Heart left ventricle (tissue), 13 donors: ENCODE measurements around the gene ZNF493.

Source experiments
- POLR2A ChIP-seq, 2 donors: fragments of 450-650 bp; IDR thresholded peaks; one replicate each; pipeline ENCODE4 v1.6.1; 2017; ENCODE audit warnings: antibody characterized with exemption in 2 of 2, mild to moderate bottlenecking in 2 of 2, moderate library complexity in 2 of 2
- TF ChIP-seq, protein P1 (sequence below), 12 donors: fragments of 200-600 bp; sonication (generic) in 4 of 12; IDR thresholded peaks; one replicate each; pipeline versions ENCODE4 v1.5.0 to v1.8.0; 2018 to 2022; ENCODE audit warnings: antibody characterized with exemption in 12 of 12, mild to moderate bottlenecking in 5 of 12
- donor health status: ischemic (EF 13 %, LVEDD 7.1; RV severe dilation, severe dysfunction).
- donor health status: DM: no; HTN: yes; CAD: no.
- donor health status: DM: no; HTN: no; CAD: no.
- donor health status: ischemic (EF 25% LVEDD 6.9; RV normal size, moderate dysfunction).
- donor health status: ischemic (EF 25% LVEDD 5.7; RV mildly dilated, moderate dysfunction).
- donor health status: ischemic (EF 35%, LVEDD 5.7; RV mildly dilated, moderate dysfunction).
- donor health status: nonischemic (EF 11% LVEDD 7.7; RV severe dilation, severe dysfunction).
- donor health status: DM: yes; HTN: yes; CAD: no.
- donor health status: PGD.
- donor health status: ischemic (EF 29% LVEDD 5.4; RV normal size, mild dysfunction).
- donor health status: nonischemic (EF 23%, LVEDD 6.1; RV moderate dilation, normal function).

DNA sequence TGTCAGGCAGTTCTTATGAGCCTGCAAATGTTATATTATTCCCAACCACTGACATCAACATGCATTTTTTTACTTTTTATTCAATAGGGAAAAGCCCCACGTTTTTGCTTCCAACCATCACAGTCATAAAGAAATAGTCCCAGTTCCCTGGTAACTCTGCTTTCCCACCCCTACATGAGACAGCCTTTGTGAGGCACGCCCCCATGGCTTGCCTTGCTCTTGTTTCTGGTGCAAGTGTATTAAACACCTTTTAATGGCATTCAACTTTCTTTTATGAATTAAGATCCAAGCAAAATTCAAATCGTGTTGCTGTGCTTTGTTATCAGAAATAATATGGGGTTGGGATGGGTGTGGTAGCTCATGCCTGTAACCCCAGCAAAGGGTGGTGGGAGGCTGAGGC is 54.3 kb downstream of the ZNF493 start:
- no peak for TF ChIP-seq POLR2A (IDR thresholded peaks at IDR 0.05)
- TF ChIP-seq, protein P1, sequence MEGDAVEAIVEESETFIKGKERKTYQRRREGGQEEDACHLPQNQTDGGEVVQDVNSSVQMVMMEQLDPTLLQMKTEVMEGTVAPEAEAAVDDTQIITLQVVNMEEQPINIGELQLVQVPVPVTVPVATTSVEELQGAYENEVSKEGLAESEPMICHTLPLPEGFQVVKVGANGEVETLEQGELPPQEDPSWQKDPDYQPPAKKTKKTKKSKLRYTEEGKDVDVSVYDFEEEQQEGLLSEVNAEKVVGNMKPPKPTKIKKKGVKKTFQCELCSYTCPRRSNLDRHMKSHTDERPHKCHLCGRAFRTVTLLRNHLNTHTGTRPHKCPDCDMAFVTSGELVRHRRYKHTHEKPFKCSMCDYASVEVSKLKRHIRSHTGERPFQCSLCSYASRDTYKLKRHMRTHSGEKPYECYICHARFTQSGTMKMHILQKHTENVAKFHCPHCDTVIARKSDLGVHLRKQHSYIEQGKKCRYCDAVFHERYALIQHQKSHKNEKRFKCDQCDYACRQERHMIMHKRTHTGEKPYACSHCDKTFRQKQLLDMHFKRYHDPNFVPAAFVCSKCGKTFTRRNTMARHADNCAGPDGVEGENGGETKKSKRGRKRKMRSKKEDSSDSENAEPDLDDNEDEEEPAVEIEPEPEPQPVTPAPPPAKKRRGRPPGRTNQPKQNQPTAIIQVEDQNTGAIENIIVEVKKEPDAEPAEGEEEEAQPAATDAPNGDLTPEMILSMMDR (IDR thresholded peaks at IDR 0.05): no peak
